ENCODE measurements around the gene APLP2.

The APLP2 gene

DNA sequence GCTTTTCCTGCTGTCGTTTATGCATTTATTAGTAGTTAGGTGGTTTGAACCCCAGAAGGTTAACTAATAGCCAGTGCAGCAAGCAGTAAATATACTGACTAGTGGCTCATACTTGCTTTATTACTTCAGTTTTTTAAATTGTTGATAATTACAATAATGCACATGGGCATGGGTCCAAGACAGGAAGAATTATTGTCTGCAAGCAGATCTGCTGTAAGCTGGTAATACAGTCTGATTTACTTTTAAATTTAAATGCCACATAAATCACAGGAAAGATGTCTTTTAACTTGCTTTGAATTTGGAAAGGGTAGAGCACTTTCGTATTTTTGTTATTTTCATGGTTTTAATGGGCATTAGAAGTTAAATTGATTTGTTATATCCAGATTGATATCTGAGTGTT lies 27.1 kb downstream of the APLP2 start:
- Histone ChIP-seq H3K4me3 (replicated peaks; ENCODE audit: low read depth, low read length) (no peak overlapping the region), H3K36me3 (ENCODE audit: control insufficient read depth, insufficient read depth, low read length) (no peaks in the 10 kb centered on the region), H3K27me3 (replicated peaks; ENCODE audit: control insufficient read depth, insufficient read depth, low read length) (no peaks in the 10 kb centered on the region)
- TF ChIP-seq, protein P1, sequence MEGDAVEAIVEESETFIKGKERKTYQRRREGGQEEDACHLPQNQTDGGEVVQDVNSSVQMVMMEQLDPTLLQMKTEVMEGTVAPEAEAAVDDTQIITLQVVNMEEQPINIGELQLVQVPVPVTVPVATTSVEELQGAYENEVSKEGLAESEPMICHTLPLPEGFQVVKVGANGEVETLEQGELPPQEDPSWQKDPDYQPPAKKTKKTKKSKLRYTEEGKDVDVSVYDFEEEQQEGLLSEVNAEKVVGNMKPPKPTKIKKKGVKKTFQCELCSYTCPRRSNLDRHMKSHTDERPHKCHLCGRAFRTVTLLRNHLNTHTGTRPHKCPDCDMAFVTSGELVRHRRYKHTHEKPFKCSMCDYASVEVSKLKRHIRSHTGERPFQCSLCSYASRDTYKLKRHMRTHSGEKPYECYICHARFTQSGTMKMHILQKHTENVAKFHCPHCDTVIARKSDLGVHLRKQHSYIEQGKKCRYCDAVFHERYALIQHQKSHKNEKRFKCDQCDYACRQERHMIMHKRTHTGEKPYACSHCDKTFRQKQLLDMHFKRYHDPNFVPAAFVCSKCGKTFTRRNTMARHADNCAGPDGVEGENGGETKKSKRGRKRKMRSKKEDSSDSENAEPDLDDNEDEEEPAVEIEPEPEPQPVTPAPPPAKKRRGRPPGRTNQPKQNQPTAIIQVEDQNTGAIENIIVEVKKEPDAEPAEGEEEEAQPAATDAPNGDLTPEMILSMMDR (IDR thresholded peaks at IDR 0.05; ENCODE audit: insufficient read depth, low read length, poor library complexity, severe bottlenecking), result no peak
- no peak for DNase-seq (ENCODE audit: extremely low read depth, insufficient read length)

DNA sequence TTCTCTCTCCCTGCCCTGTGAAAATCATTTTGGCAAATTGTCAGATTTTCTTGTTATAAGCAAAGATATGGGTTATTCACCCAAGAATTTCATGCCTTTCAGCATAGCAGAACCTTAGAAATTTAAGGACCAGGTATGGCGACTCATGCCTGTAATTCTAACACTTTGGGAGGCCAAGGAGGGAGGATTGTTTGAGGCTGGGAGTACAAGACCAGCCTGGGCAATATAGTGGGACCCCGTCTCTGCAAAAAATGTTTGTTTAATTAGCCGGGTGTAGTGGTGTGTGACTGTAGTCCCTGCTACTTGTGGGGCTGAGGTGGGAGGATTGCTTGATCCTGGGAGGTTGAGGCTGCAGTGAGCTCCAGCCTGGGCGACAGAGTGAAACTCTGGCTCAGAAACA lies 27.6 kb downstream of the APLP2 start:
- no peak for DNase-seq (ENCODE audit: extremely low read depth, insufficient read length)
- no peak overlapping the region for H3K4me3 ChIP-seq (replicated peaks; ENCODE audit: low read depth, low read length)
- no peaks in the 10 kb centered on the region for H3K27me3 ChIP-seq (replicated peaks; ENCODE audit: control insufficient read depth, insufficient read depth, low read length)
- H3K36me3 ChIP-seq (ENCODE audit: control insufficient read depth, insufficient read depth, low read length), result no peaks in the 10 kb centered on the region
- TF ChIP-seq, protein P1 (IDR thresholded peaks at IDR 0.05; ENCODE audit: insufficient read depth, low read length, poor library complexity, severe bottlenecking), result no peak

DNA sequence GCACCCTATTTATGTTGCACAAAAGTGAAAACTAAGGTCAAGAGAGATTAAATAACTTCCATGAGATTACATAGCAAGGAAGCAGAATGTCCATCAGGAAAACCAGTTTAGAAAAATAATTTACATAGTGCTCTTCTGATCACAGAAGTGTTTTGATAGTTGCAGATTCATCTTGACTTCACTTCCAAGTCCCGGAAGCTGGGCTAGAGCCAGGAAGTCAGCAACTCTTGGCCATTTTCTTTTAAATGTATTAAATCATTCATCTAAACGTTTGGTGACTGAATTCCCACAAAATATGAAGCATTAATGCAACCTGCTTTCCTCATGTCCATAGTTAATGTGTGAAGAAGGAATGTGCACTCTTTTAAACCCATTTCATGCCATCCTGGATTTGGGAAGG lies 29.7 kb downstream of the APLP2 start:
- TF ChIP-seq, protein P1 (IDR thresholded peaks at IDR 0.05; ENCODE audit: insufficient read depth, low read length, poor library complexity, severe bottlenecking), result no peak
- DNase-seq (ENCODE audit: extremely low read depth, insufficient read length), result no peak
- Histone ChIP-seq H3K27me3 (replicated peaks; ENCODE audit: control insufficient read depth, insufficient read depth, low read length) (no peaks in the 10 kb centered on the region), H3K36me3 (ENCODE audit: control insufficient read depth, insufficient read depth, low read length) (no peaks in the 10 kb centered on the region), H3K4me3 (replicated peaks; ENCODE audit: low read depth, low read length) (no peak overlapping the region)

DNA sequence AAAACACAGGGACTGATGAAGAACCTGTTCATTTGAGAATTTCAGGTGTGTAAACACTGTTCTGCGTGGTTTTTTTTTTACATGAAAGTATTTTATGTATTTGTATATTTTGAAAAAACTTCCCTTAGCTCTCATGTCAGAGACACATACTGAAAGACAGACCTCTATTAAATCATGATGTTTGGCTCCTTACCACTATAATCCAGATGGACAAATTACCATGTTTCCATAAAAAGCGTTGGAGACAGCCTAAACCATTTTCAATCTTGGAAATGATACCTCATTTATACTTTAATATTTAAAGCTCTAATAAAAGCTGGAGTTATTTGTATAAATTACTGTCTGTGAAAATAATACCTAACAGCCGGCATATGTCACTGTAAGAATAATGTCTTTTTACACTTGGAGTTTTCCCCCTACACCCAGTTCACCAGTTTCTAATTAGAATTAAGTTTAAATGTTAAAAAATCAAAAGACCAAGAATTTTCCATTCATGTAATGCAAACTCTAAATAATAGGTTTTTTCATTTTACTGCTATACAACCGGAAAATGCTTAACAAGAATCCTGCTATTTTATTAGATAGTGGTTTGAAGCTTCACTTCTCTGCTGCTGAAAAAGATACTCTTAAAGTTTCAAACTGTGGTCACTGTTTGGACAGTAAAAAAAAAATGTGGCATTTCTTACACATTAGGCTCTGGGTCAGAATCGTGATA lies 30.8 kb downstream of the APLP2 start:
- no peak for DNase-seq (ENCODE audit: extremely low read depth, insufficient read length)
- H3K36me3 ChIP-seq (ENCODE audit: control insufficient read depth, insufficient read depth, low read length), result no peaks in the 10 kb centered on the region
- no peak overlapping the region for H3K4me3 ChIP-seq (replicated peaks; ENCODE audit: low read depth, low read length)
- no peaks in the 10 kb centered on the region for H3K27me3 ChIP-seq (replicated peaks; ENCODE audit: control insufficient read depth, insufficient read depth, low read length)
- TF ChIP-seq, protein P1 (IDR thresholded peaks at IDR 0.05; ENCODE audit: insufficient read depth, low read length, poor library complexity, severe bottlenecking), result no peak

DNA sequence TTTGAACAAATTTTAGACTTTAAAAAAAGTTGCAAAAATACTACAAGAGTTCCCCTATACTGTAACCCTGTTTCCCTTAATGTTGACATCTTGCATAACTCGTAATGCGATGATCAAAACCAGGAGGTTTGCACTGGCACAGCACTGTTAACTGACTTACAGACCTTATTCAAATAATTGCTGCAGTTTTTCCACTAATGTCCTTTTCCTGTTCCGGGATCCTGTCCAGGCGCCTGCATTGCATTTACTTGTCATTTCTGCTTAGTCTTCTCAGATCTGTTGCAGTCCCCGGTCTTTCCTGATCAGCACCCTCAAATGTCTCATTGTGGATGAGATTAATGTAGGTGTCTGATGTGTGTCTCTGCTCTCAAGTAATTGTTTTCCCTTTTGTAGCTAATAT lies 32.0 kb downstream of the APLP2 start:
- H3K27me3 ChIP-seq (replicated peaks; ENCODE audit: control insufficient read depth, insufficient read depth, low read length), result no peaks in the 10 kb centered on the region
- no peak for DNase-seq (ENCODE audit: extremely low read depth, insufficient read length)
- H3K4me3 ChIP-seq (replicated peaks; ENCODE audit: low read depth, low read length), result no peak overlapping the region
- no peaks in the 10 kb centered on the region for H3K36me3 ChIP-seq (ENCODE audit: control insufficient read depth, insufficient read depth, low read length)
- TF ChIP-seq, protein P1 (IDR thresholded peaks at IDR 0.05; ENCODE audit: insufficient read depth, low read length, poor library complexity, severe bottlenecking), result no peak

Data from GM06990 (cell line).